Choroid plexus epithelial cell (primary cell): ENCODE results near the gene SMG6.

Experiments used
- DNase-seq: peaks from one replicate; pipeline ENCODE4 v3.0.0-alpha.2; 2010; ENCODE audit warnings: low read depth
- H3K4me3 ChIP-seq: 2 replicates; pipeline ENCODE4 v1.5.1; 2011; ENCODE audit warnings: low read depth, mild to moderate bottlenecking, control low read depth, low read length, moderate library complexity
- TF ChIP-seq, protein P1 (sequence below): conservative IDR thresholded peaks from 2 replicates; pipeline ENCODE4 v1.5.1; 2011; ENCODE audit warnings: low read depth, mild to moderate bottlenecking, control low read depth, inconsistent platforms, low read length, moderate library complexity

Gene SMG6

GRCh38 chr17:2128011-2128410, 175.6 kb downstream of the SMG6 start:
- TF ChIP-seq, protein P1, sequence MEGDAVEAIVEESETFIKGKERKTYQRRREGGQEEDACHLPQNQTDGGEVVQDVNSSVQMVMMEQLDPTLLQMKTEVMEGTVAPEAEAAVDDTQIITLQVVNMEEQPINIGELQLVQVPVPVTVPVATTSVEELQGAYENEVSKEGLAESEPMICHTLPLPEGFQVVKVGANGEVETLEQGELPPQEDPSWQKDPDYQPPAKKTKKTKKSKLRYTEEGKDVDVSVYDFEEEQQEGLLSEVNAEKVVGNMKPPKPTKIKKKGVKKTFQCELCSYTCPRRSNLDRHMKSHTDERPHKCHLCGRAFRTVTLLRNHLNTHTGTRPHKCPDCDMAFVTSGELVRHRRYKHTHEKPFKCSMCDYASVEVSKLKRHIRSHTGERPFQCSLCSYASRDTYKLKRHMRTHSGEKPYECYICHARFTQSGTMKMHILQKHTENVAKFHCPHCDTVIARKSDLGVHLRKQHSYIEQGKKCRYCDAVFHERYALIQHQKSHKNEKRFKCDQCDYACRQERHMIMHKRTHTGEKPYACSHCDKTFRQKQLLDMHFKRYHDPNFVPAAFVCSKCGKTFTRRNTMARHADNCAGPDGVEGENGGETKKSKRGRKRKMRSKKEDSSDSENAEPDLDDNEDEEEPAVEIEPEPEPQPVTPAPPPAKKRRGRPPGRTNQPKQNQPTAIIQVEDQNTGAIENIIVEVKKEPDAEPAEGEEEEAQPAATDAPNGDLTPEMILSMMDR = no peak
- no peak overlapping the region for H3K4me3 ChIP-seq
- DNase-seq = no peak

- H3K4me3 ChIP-seq = no peak overlapping the region
- peak; percentile 83 for DNase-seq
- TF ChIP-seq, protein P1 = no peak
Observed at GRCh38 chr17:2125013-2125535, 178.5 kb downstream of the SMG6 start.

GRCh38 chr17:2124391-2124790, 179.2 kb downstream of the SMG6 start:
- TF ChIP-seq, protein P1 = no peak
- H3K4me3 ChIP-seq = no peak overlapping the region
- peak; percentile 50 for DNase-seq

DNA sequence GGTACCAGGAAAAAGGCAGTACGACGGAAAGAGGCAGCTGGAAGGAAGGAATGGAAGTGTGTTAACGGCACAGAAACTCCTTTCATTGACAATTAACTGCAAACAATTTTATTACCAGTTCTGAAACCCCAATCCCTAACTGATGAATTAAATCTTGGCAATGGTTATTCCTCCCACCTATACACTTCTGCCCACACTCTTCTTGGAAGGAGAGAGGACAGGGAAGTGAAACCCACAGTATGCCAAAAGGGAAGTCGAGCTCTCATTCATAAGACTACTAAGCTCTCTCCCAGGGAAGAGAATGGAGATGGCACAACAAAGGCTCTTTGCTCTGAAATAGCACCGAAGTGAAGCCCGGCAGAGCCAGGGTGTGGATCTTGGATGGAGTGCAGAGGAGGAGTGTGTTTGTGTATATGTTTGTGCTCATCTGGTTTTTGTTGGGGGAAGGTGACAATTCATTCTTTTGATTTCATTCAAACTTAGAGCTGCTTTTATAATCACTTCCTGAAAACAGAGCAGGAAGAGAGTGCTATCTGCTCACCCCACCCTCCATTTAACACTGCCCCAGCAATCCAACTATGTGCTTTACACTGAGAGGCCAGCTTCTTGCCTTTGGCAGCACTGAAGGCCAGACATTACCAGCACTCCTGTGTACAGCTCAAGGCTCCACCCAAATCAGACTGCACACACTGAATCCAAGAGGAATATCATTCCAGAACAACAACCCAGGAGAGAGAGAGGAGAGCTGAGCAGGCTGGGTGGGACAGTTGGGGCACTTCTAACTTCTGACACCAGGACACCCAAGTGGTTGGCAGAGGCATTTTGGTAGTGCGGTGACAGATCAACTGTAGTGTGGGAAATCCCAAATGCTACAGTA, 180.0 kb downstream of the SMG6 start:
- peak; percentile 47 for DNase-seq

DNA sequence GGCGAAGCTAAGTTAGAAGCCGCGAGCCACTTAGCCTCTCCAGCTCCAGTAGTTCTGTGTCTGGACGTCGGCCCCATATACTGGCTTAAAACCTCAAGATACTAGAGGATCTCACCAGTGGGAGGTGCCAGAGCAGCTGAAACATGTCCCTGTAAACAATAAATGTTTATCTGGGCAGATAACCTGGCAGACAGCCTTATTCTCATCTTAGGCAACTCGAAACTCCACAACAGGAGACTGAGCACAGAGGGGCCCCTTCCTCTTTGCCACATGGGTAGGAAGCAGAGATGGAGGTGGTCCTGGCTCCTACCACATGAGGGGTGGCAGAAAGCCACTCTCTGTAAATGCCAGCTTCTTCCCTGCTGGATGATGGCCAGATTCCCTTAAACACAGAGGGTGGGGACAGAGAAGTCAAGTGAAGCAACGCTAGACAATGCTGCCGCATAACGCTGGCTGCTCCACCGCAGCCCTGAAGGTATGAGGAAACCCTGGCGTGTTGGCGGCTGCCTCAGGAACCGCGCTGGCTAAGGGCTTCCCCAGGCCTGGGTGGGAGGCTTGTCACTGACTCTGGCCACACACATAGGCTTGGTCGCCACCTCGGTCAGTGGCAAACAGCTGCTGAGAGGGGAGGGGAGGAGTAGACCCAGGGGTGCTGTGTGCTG, 180.8 kb downstream of the SMG6 start:
- peak; percentile 94 for DNase-seq
- TF ChIP-seq, protein P1 = peak; percentile 48
- no peak overlapping the region for H3K4me3 ChIP-seq

More for the DNA sequence above, 180.0 kb downstream of the SMG6 start:
- no peak overlapping the region for H3K4me3 ChIP-seq
- TF ChIP-seq, protein P1 = no peak

DNA sequence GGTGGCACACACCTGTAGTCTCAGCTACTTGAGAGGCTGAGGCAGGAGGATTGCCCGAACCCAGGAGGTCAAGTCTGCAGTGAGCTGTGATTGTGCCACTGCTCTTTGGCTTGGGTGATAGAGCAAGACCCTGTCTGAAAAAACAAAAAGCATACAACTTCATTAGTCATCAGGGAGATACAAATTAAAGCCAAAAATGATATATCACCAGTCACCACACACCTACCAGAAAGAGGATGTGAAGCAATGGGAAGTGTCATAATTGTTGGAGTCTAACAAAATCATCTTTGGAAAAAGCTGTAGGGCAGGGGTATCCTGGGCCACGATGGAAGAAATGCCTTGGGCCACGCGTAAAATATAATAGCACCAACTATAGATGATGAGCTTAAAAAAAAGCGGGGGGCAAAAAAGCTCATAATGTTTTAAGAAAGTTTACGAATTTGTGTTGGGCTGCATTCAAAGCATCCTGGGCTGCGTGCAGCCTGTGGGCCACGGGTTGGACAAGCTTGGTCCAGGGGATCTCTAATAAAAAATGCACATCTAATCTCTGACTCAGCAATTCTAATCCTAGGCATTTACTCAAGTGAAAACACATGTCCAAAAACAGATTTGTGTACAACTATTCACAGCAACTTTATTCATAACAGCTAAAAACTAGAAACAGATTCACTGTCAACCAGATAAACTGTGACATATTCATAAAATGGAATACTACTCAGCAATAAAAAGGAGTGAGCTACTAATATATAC, 182.8 kb downstream of the SMG6 start:
- TF ChIP-seq, protein P1 = no peak
- DNase-seq = peak; percentile 39

More for the DNA sequence above, 182.8 kb downstream of the SMG6 start:
- H3K4me3 ChIP-seq = no peak overlapping the region
